Thymus (tissue), 14 donors: ENCODE data around the gene CASS4. TPM values are rescaled to one million over a fixed set of nuclear protein-coding genes. Genes with fewer than 3 reads are reported as not detected.

Source experiments
- DNase-seq, 9 donors: peaks; one replicate each; pipeline ENCODE4 v3.0.0-alpha.2; 2013; ENCODE audit warnings: low spot score in 9 of 9, low read depth in 6 of 9, missing footprints in 1 of 9
- H3K27ac ChIP-seq, 2 donors: one replicate each; pipeline ENCODE4 v1.5.1; 2013; ENCODE audit warnings: control low read depth in 1 of 2, low read depth in 1 of 2, low read length in 1 of 2, mild to moderate bottlenecking in 1 of 2, moderate library complexity in 1 of 2
- H3K27me3 ChIP-seq, 2 donors: one replicate each; pipeline ENCODE4 v1.5.1; 2013; ENCODE audit warnings: low read length in 1 of 2; ENCODE audit not compliant: control insufficient read depth in 2 of 2, insufficient read depth in 1 of 2
- H3K36me3 ChIP-seq, 2 donors: one replicate each; pipeline ENCODE4 v1.5.1; 2013; ENCODE audit warnings: low read length in 1 of 2, mild to moderate bottlenecking in 1 of 2, moderate library complexity in 1 of 2; ENCODE audit not compliant: control insufficient read depth in 2 of 2, insufficient read depth in 2 of 2
- H3K4me1 ChIP-seq, 2 donors: one replicate each; pipeline ENCODE4 v1.5.1; 2013; ENCODE audit warnings: low read length in 2 of 2; ENCODE audit not compliant: control insufficient read depth in 2 of 2, insufficient read depth in 2 of 2
- H3K4me3 ChIP-seq, 2 donors: one replicate each; pipeline ENCODE4 v1.5.1; 2013; ENCODE audit warnings: low read length in 2 of 2, control low read depth in 1 of 2, mild to moderate bottlenecking in 1 of 2
- H3K9me3 ChIP-seq, 2 donors: one replicate each; pipeline ENCODE4 v1.5.1; 2013; ENCODE audit warnings: low read length in 1 of 2, mild to moderate bottlenecking in 1 of 2; ENCODE audit not compliant: control insufficient read depth in 2 of 2, insufficient read depth in 1 of 2
- WGBS: extraction: QIAGEN DNeasy Blood & Tissue Kit; methylation state at CpG from one replicate; pipeline ENCODE4 v1.1.7; 2013; 5-methylcytosine and 5-hydroxymethylcytosine counted together
- long read RNA-seq, 10 donors: transcript quantifications; one replicate each; lab custom pipeline, GENCODE V29; 2026
- polyA plus RNA-seq: library from polyadenylated mRNA; stranded (reverse); fragments of 200-250 nt; gene quantifications from one replicate; pipeline ENCODE4 v1.2.3, GENCODE V29; 2013
- total RNA-seq: library from RNA; stranded (reverse); fragments of 120-200 nt; gene quantifications from one replicate; pipeline ENCODE4 v1.2.4, GENCODE V29; 2013
- donor health status: healthy.

CASS4 gene
- total RNA-seq (2.8 TPM), polyA plus RNA-seq (3.7 TPM)
- long read RNA-seq, donor 1 = 0 reads
- long read RNA-seq, donor 2 = 0 reads
- long read RNA-seq, donor 3 = 0 reads
- long read RNA-seq, donor 4 = 0 reads
- long read RNA-seq, donor 5, partial matches to known transcripts = 0 of 1 reads
- long read RNA-seq, donor 5, other reads (novel, unspliced or antisense) = 0 of 1 reads
- long read RNA-seq, donor 6 = 0 reads
- long read RNA-seq, donor 7, partial matches to known transcripts = 0 of 1 reads
- long read RNA-seq, donor 7, other reads (novel, unspliced or antisense) = 0 of 1 reads
- long read RNA-seq, donor 8, partial matches to known transcripts = 0 of 1 reads
- long read RNA-seq, donor 8, other reads (novel, unspliced or antisense) = 0 of 1 reads
- long read RNA-seq, donor 9 = 0 reads
- long read RNA-seq, donor 10 = 0 reads

GRCh38 chr20:56411759-56412472, at the start of gene CASS4:
TSS of gene CASS4 (plus strand) at chr20:56412260. CDS start at chr20:56412459, 199 bp downstream.
- peaks cover 14 to 20% of the 10 kb centered on the region in 2 donors for H3K36me3 ChIP-seq
- H3K9me3 ChIP-seq = no peaks in the 10 kb centered on the region
- peak within 1 kb of the TSS; percentile 88 to 91 for H3K27ac ChIP-seq
- H3K4me3 ChIP-seq = peak within 1 kb of the TSS; percentile 47 to 54
- WGBS = 7% methylated on average over 10 of the region's 10 CpGs
- DNase-seq = peak; percentile 48 to 87 (median 66)
- H3K27me3 ChIP-seq = no peaks in the 10 kb centered on the region
- H3K4me1 ChIP-seq = peaks cover 8 to 19% of the 10 kb centered on the region in 2 donors

- Histone ChIP-seq H3K9me3 (no peaks in the 10 kb centered on the region), H3K27ac (no peak overlapping the region), H3K4me1 (peaks cover 0 to 8% of the 10 kb centered on the region in 2 donors), H3K36me3 (peaks cover 1 to 5% of the 10 kb centered on the region in 2 donors), H3K27me3 (peaks cover 0 to 8% of the 10 kb centered on the region in 2 donors), H3K4me3 (no peak overlapping the region)
- DNase-seq = no peak
- WGBS = 50% methylated on average over 8 of the region's 8 CpGs
Observed at GRCh38 chr20:56362833-56363413, 49.1 kb upstream of the CASS4 start.

- no peak overlapping the region for H3K4me3 ChIP-seq
- H3K27ac ChIP-seq = no peak overlapping the region
- no peaks in the 10 kb centered on the region for H3K9me3 ChIP-seq
- H3K4me1 ChIP-seq = peaks cover 0 to 5% of the 10 kb centered on the region in 2 donors
- peaks cover 0 to 8% of the 10 kb centered on the region in 2 donors for H3K27me3 ChIP-seq
- H3K36me3 ChIP-seq = peaks cover 3 to 5% of the 10 kb centered on the region in 2 donors
- 94% methylated on average over 6 of the region's 6 CpGs for WGBS
- DNase-seq = no peak
Observed at GRCh38 chr20:56363491-56363890, 48.6 kb upstream of the CASS4 start.

GRCh38 chr20:56368351-56369134, 43.5 kb upstream of the CASS4 start:
- Histone ChIP-seq H3K27me3 (no peaks in the 10 kb centered on the region), H3K4me1 (no peaks in the 10 kb centered on the region), H3K27ac (no peak overlapping the region), H3K9me3 (no peaks in the 10 kb centered on the region), H3K36me3 (peaks cover 34 to 38% of the 10 kb centered on the region in 2 donors), H3K4me3 (no peak overlapping the region)
- no peak for DNase-seq
- WGBS = 97% methylated on average over 6 of the region's 6 CpGs

GRCh38 chr20:56369179-56369578, 42.9 kb upstream of the CASS4 start:
- H3K36me3 ChIP-seq = peaks cover 38 to 41% of the 10 kb centered on the region in 2 donors

GRCh38 chr20:56371977-56372376, 40.1 kb upstream of the CASS4 start:
- 98% methylated on average over 11 of the region's 11 CpGs for WGBS
- Histone ChIP-seq H3K27ac (no peak overlapping the region), H3K4me1 (no peaks in the 10 kb centered on the region), H3K36me3 (peaks cover 48 to 51% of the 10 kb centered on the region in 2 donors), H3K27me3 (no peaks in the 10 kb centered on the region), H3K4me3 (no peak overlapping the region), H3K9me3 (no peaks in the 10 kb centered on the region)
- no peak for DNase-seq

More at GRCh38 chr20:56369179-56369578, 42.9 kb upstream of the CASS4 start:
- Histone ChIP-seq H3K9me3 (no peaks in the 10 kb centered on the region), H3K27me3 (no peaks in the 10 kb centered on the region), H3K4me3 (no peak overlapping the region), H3K4me1 (no peaks in the 10 kb centered on the region), H3K27ac (no peak overlapping the region)
- 97% methylated on average over 4 of the region's 4 CpGs for WGBS
- no peak for DNase-seq

GRCh38 chr20:56372850-56373249, 39.2 kb upstream of the CASS4 start:
- H3K27ac ChIP-seq = no peak overlapping the region
- no peak for DNase-seq
- no peaks in the 10 kb centered on the region for H3K9me3 ChIP-seq
- no peaks in the 10 kb centered on the region for H3K4me1 ChIP-seq
- WGBS = 96% methylated on average over 1 of the region's 1 CpG
- no peaks in the 10 kb centered on the region for H3K27me3 ChIP-seq
- H3K36me3 ChIP-seq = peaks cover 47 to 57% of the 10 kb centered on the region in 2 donors
- no peak overlapping the region for H3K4me3 ChIP-seq

- Histone ChIP-seq H3K36me3 (peaks cover 49 to 65% of the 10 kb centered on the region in 2 donors), H3K4me1 (no peaks in the 10 kb centered on the region), H3K27ac (no peak overlapping the region), H3K9me3 (no peaks in the 10 kb centered on the region), H3K27me3 (no peaks in the 10 kb centered on the region), H3K4me3 (no peak overlapping the region)
- no peak for DNase-seq
- WGBS = 93% methylated on average over 1 of the region's 1 CpG
Observed at GRCh38 chr20:56373942-56374341, 38.1 kb upstream of the CASS4 start.
